Astrocyte (in vitro differentiated cells and primary cell): ENCODE measurements around the gene ADRA2A. TPM values are rescaled to one million over a fixed set of nuclear protein-coding genes. Genes with fewer than 3 reads are reported as not detected.

Experiments
- DNase-seq: peaks from one replicate; pipeline ENCODE4 v3.0.0-alpha.2; 2010; ENCODE audit warnings: low read depth
- FAIRE-seq: peaks from 2 replicates; lab custom pipeline; 2011; peaks lifted over from hg19 to GRCh38; lab: Jason Lieb, UNC
- H2AFZ ChIP-seq: 2 replicates; pipeline ENCODE4 v1.6.0; 2012; ENCODE audit warnings: low read depth, low read length, inconsistent platforms
- H3K27ac ChIP-seq: 2 replicates; pipeline ENCODE4 v1.5.1; 2011; ENCODE audit warnings: low read depth, low read length, inconsistent platforms
- H3K27me3 ChIP-seq: 2 replicates; pipeline ENCODE4 v1.6.0; 2011; ENCODE audit warnings: low read length, inconsistent platforms; ENCODE audit not compliant: insufficient read depth
- H3K36me3 ChIP-seq: 2 replicates; pipeline ENCODE4 v1.5.1; 2011; ENCODE audit warnings: low read length, inconsistent platforms; ENCODE audit not compliant: insufficient read depth
- H3K4me1 ChIP-seq: 2 replicates; pipeline ENCODE4 v1.5.1; 2011; ENCODE audit warnings: low read length, inconsistent platforms; ENCODE audit not compliant: insufficient read depth
- H3K4me2 ChIP-seq: 2 replicates; pipeline ENCODE4 v1.6.0; 2012; ENCODE audit warnings: low read length, inconsistent platforms
- H3K4me3 ChIP-seq: 2 replicates; pipeline ENCODE4 v1.5.1; 2011; ENCODE audit warnings: low read depth, mild to moderate bottlenecking, low read length, inconsistent platforms; ENCODE audit not compliant: insufficient read depth
- H3K79me2 ChIP-seq: 2 replicates; pipeline ENCODE4 v1.6.0; 2012; ENCODE audit warnings: mild to moderate bottlenecking, low read length, inconsistent platforms; ENCODE audit not compliant: insufficient read depth
- H3K9ac ChIP-seq: 2 replicates; pipeline ENCODE4 v1.6.0; 2012; ENCODE audit warnings: mild to moderate bottlenecking, low read length, inconsistent platforms
- H3K9me3 ChIP-seq: 2 replicates; pipeline ENCODE4 v1.5.1; 2012; ENCODE audit warnings: low read depth, mild to moderate bottlenecking, low read length, inconsistent platforms; ENCODE audit not compliant: insufficient read depth
- H4K20me1 ChIP-seq: 2 replicates; pipeline ENCODE4 v1.6.0; 2012; ENCODE audit warnings: low read length, inconsistent platforms; ENCODE audit not compliant: insufficient read depth
- H3K27ac Mint-ChIP-seq: one replicate; pipeline ENCODE4 v1.8.0; 2021; ENCODE audit warnings: mild to moderate bottlenecking, mixed read lengths; ENCODE audit not compliant: unreplicated experiment
- H3K27me3 Mint-ChIP-seq: one replicate; pipeline ENCODE4 v1.8.0; 2021; ENCODE audit warnings: low read depth, mixed read lengths; ENCODE audit not compliant: unreplicated experiment
- H3K36me3 Mint-ChIP-seq: one replicate; pipeline ENCODE4 v1.8.0; 2021; ENCODE audit warnings: low read depth, mixed read lengths; ENCODE audit not compliant: unreplicated experiment
- H3K4me1 Mint-ChIP-seq: one replicate; pipeline ENCODE4 v1.8.0; 2021; ENCODE audit warnings: low read depth, mixed read lengths; ENCODE audit not compliant: unreplicated experiment
- H3K4me3 Mint-ChIP-seq: one replicate; pipeline ENCODE4 v1.8.0; 2021; ENCODE audit warnings: mild to moderate bottlenecking, moderate library complexity, mixed read lengths; ENCODE audit not compliant: unreplicated experiment
- H3K9me3 Mint-ChIP-seq: one replicate; pipeline ENCODE4 v1.8.0; 2021; ENCODE audit warnings: mild to moderate bottlenecking, mixed read lengths; ENCODE audit not compliant: unreplicated experiment
- CTCF ChIP-seq: IDR thresholded peaks from 2 replicates; pipeline ENCODE4 v1.5.1; 2011; ENCODE audit warnings: low read depth, mild to moderate bottlenecking, inconsistent platforms, low read length, moderate library complexity; ENCODE audit not compliant: insufficient read depth
- EZH2 ChIP-seq: IDR thresholded peaks from 2 replicates; pipeline ENCODE4 v1.6.1; 2012; ENCODE audit warnings: mild to moderate bottlenecking, low read length, inconsistent platforms; ENCODE audit not compliant: insufficient read depth
- total RNA-seq: library from RNA; stranded (reverse); gene quantifications from 2 replicates; pipeline ENCODE4 v1.2.1, GENCODE V29; 2021

ADRA2A gene
- total RNA-seq, 1 donor from 2014 or later = 1.2 TPM

- Mint-ChIP-seq H3K4me1 (peaks cover 9% of the 10 kb centered on the region), H3K27ac (no peak overlapping the region), H3K4me3 (no peak overlapping the region), H3K9me3 (peaks cover 4% of the 10 kb centered on the region), H3K27me3 (peaks cover 6% of the 10 kb centered on the region), H3K36me3 (no peaks in the 10 kb centered on the region)
- DNase-seq (peak; percentile 19), FAIRE-seq (no peak)
- no peaks in the 10 kb centered on the region for H3K27me3 ChIP-seq
- H3K79me2 ChIP-seq = no peaks in the 10 kb centered on the region
- TF ChIP-seq CTCF (no peak), EZH2 (no peak)
- H3K4me3 ChIP-seq = no peak overlapping the region
- H3K36me3 ChIP-seq = no peaks in the 10 kb centered on the region
- H4K20me1 ChIP-seq = no peaks in the 10 kb centered on the region
- H3K4me2 ChIP-seq = no peak overlapping the region
- no peak overlapping the region for H3K27ac ChIP-seq
- H3K9ac ChIP-seq = no peak overlapping the region
- H3K9me3 ChIP-seq = no peaks in the 10 kb centered on the region
- no peaks in the 10 kb centered on the region for H3K4me1 ChIP-seq
- H2AFZ ChIP-seq = no peak overlapping the region
Measured at GRCh38 chr10:111128331-111129180, 51.7 kb downstream of the ADRA2A start.

DNA sequence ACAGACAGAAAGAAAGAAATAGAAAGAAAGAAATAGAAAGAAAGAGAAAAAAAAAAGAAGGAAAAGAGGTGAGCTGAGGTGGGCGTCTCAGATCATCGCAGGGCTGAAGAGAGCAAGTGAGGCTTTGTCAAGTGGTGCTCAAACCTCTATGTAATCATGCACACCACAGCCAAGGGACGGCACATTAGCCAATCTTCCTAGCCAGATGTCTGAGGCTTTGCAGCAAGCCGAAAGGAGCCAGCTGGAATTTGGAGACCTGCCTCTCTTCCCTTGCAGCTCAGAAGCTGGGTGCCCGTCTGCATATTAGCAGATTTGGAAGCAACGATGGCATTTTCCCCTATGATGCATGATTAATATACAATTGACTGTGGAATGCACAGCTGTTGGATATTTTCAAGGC, 52.5 kb downstream of the ADRA2A start:
- peaks cover 9% of the 10 kb centered on the region for H3K4me1 Mint-ChIP-seq
- H3K9me3 Mint-ChIP-seq = peaks cover 4% of the 10 kb centered on the region
- no peak overlapping the region for H3K27ac ChIP-seq
- H2AFZ ChIP-seq = no peak overlapping the region
- FAIRE-seq (no peak), DNase-seq (no peak)
- H3K79me2 ChIP-seq = no peaks in the 10 kb centered on the region
- no peak overlapping the region for H3K4me2 ChIP-seq
- no peak overlapping the region for H3K4me3 ChIP-seq
- no peaks in the 10 kb centered on the region for H3K9me3 ChIP-seq
- H3K4me3 Mint-ChIP-seq = no peak overlapping the region
- H3K27me3 ChIP-seq = no peaks in the 10 kb centered on the region
- H3K36me3 Mint-ChIP-seq = no peaks in the 10 kb centered on the region
- TF ChIP-seq EZH2 (no peak), CTCF (no peak)
- H3K36me3 ChIP-seq = no peaks in the 10 kb centered on the region
- H3K27me3 Mint-ChIP-seq = peaks cover 3% of the 10 kb centered on the region
- H3K9ac ChIP-seq = no peak overlapping the region
- no peaks in the 10 kb centered on the region for H3K4me1 ChIP-seq
- no peaks in the 10 kb centered on the region for H4K20me1 ChIP-seq
- no peak overlapping the region for H3K27ac Mint-ChIP-seq

DNA sequence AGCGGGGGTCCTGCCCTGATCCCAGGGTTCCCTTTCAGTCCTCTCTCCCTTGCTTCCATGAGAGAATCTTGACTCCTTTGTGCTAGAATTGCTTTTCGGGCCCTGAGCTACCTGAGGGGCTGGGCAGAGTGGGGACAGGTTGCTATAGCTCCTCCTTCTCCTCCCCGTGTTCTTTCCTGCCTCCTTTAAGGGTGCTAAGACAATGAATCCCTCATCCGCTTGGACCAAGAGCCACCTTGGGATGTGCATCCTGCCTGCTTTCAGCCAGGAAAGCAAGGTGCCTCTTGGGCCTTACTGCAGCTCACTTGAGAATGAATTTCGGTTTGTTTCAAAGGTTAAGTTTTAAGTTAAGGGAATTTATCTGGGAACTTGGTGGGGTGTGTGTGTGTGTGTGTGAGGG, 53.6 kb downstream of the ADRA2A start:
- Histone ChIP-seq H3K4me1 (no peaks in the 10 kb centered on the region), H3K36me3 (no peaks in the 10 kb centered on the region), H4K20me1 (no peaks in the 10 kb centered on the region), H3K4me2 (no peak overlapping the region), H3K27ac (no peak overlapping the region), H3K4me3 (no peak overlapping the region), H3K9me3 (no peaks in the 10 kb centered on the region), H3K79me2 (no peaks in the 10 kb centered on the region), H3K27me3 (no peaks in the 10 kb centered on the region), H3K9ac (no peak overlapping the region), H2AFZ (no peak overlapping the region)
- no peak for TF ChIP-seq EZH2
- H3K4me1 Mint-ChIP-seq = peaks cover 9% of the 10 kb centered on the region
- no peaks in the 10 kb centered on the region for H3K27me3 Mint-ChIP-seq
- H3K36me3 Mint-ChIP-seq = no peaks in the 10 kb centered on the region
- peaks cover 1% of the 10 kb centered on the region for H3K9me3 Mint-ChIP-seq
- no peak overlapping the region for H3K4me3 Mint-ChIP-seq
- no peak overlapping the region for H3K27ac Mint-ChIP-seq
- no peak for FAIRE-seq
- DNase-seq = no peak

Other genes with a start within 250 kb of the ADRA2A start
- 79.9 and 84.2 TPM in 2 replicates for gene PDCD4, start 205.1 kb upstream of the ADRA2A start, total RNA-seq
- gene BBIP1, start 157.8 kb upstream of the ADRA2A start, total RNA-seq = 24.1 and 26.3 TPM in 2 replicates
- 80.7 and 82.0 TPM in 2 replicates for gene SHOC2, start 157.4 kb upstream of the ADRA2A start, total RNA-seq